Suppressor macrophage (primary cell): Measurements from ENCODE around the gene SDK2.
"Not testable (repeated sequence)": the region's sequence is repeated elsewhere in the genome, so short reads cannot be mapped to it uniquely, and the experiment has no call there.

Experiments
- DNase-seq, 4 experiments: peaks; one replicate each; pipeline ENCODE4 v3.0.0-alpha.2; 2020 to 2022

SDK2 gene

DNA sequence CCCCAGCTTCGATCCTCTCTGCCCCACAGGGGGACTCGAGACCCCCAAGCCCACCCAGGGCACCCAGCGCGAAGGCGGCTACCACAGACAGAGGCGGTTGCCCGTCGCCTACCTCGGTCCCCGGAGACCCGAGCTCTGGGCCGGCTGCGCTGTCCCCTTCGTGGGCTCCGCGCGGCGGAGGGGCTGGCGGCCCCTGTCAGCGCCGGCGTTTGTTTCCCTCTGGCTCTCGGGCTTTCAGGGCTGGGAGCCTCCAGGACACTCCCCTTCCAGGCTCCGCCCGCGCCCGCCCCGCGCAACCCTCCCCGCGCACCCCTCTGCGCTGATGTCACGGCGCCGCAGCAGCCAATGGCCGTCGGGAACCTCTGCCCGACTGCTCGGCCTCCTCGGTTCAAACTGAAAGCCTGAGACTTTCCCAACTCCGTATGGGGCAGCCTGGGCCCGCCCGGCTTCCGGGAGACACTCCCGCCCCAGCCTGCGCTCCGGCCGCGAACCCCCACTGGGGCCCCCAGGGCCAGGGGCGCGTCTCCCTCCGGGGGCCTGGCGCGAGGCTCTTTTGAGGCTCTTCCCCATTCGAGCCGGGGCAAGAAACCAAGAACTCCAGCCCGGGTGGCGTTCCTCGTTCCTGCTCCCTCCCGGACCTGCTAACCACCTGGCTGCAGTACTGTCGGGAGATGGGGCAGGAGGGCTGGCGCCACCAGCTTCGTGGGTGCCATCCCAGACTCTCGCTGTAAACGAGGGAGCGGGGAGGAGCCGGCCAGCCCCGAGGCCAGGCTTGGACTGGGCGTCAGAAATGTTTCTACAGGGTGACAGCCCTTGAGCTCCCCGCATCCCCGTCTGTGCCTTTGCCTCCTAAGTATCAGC lies 332.2 kb downstream of the SDK2 start, which contains the start of gene CDC42EP4:
CDC42EP4 (minus strand) TSS at position 221 of the 861 bp plus-strand sequence. CDS start 25,501 bp downstream, outside the sequence.
- peak; percentile 95 to 97 (median 96) for DNase-seq

- DNase-seq = peak in 1 of 4 experiments; percentile 22
These were observed 332.8 kb downstream of the SDK2 start for GRCh38 chr17:73311428-73311780.

DNA sequence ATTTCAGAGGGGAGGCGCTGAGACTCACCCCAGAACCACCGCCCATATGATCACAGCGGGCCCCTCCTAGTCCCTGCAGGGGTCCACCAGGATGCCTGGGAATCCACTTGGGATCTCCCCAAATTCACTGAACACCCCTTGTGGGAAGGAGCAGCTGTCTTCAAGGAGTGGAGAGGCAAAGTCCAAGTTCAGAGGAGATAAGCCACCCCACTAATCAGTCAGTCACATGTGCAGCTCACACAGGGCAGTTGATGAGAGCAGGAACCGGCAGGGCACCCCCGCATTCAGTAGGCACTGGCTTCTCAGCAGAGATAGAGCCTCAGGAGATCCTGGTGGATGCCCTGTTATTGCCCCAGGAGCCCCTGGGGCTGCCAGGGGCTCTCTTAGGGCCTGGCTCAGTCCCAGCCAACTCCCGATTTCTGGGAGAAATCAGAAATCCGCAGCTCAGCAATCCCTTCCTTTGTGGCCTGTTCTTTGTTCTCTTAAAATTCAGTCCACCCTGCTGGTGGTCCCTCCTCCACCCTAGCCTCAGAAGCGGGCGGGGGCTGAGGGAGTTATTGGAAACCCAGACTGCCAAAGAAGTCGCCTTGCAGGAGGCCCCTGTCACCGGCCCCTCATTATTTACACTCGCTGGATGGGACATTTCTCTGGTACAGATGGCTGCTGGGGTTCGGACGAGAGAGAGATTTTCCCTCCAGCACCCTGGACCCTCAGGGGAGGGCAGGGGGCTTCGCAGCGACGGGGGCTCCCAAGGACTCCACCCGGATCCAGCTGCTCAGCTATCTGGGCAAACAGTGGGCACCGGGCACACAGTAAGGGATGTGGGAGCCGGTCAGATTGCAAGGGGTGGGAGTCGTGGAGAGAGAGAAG lies 334.3 kb downstream of the SDK2 start:
- peak; percentile 30 to 54 (median 50) for DNase-seq

GRCh38 chr17:73308959-73309358 lies 335.3 kb downstream of the SDK2 start:
- DNase-seq = not testable (repeated sequence)

GRCh38 chr17:73308017-73308823 lies 336.0 kb downstream of the SDK2 start:
- DNase-seq = peak; percentile 52 to 78 (median 62)

GRCh38 chr17:73307130-73307529 lies 337.1 kb downstream of the SDK2 start:
- DNase-seq = no peak

DNA sequence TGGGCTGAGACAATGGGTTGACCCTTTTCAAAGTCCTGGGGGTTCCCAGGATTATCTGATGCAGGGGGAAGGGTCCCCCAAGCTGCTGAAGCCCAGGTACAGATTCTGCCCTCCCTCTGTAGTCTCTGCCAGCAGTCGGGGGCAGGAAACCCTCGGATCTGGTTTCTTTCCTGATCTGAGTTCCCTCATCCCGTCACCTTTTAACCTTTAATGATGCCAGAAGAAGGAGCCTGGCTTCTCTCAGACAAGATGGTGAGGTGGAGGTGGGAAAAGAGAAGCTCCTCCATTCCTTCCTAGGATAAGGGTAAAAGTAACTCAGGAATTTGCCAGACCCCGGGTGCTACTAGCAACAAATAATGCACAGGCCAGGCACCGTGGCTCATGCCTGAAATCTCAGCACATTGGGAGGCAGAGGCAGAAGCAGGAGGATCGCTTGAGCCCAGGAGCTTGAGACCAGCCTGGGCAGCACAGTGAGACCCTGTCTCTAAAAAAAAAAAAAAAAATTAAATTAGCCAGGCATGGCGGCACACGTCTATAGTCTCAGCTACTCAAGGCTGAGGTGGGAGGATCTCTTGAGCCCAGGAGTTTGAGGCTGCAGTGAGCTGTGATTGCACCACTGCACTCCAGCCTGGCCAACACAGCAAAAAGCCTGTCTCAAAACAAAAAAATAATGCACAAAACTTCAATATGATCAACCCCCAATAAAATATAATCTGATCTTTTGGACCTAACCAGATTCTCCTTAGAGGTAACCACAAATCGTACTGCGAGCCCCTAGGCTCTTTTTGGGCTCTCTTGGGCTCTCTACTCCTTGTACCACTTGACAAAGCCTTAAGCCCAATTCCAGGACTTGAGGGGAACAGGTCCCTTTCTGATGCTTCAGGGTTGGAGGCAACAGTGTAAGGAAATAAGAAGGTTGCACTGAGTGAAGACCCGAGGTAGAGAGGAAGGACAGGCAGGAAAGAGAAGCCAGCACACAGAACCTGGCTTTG lies 338.1 kb downstream of the SDK2 start:
- no peak for DNase-seq

GRCh38 chr17:73304971-73305812 lies 339.1 kb downstream of the SDK2 start:
- peak; percentile 38 to 63 (median 54) for DNase-seq

- DNase-seq = no peak
These were observed 339.8 kb downstream of the SDK2 start for GRCh38 chr17:73304438-73304837.

- no peak for DNase-seq
These were observed 342.1 kb downstream of the SDK2 start for GRCh38 chr17:73302189-73302588.

DNA sequence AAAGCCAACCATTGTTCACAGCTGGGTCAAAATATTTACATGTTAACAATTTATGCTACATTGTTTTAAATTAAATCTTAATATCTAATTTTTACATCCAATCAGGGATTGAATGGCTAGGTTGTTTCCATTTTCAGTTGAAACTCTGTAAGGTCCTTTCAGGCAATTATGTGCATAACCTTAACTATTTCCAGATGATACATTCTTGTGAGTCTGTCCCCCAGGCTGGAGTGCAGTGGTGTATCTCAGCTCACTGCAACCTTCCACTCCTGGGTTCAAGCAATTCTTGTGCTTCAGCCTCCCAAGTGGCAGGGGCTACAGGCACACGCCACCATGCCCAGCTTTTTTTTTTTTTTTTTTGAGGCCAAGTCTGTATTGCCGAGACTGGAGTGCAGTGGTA lies 342.9 kb downstream of the SDK2 start:
- no peak for DNase-seq

- no peak for DNase-seq
These were observed 343.9 kb downstream of the SDK2 start for GRCh38 chr17:73300392-73300791.

GRCh38 chr17:73297934-73298861 lies 346.0 kb downstream of the SDK2 start:
- peak in 3 of 4 experiments; percentile 55 to 71 (median 66) for DNase-seq

DNA sequence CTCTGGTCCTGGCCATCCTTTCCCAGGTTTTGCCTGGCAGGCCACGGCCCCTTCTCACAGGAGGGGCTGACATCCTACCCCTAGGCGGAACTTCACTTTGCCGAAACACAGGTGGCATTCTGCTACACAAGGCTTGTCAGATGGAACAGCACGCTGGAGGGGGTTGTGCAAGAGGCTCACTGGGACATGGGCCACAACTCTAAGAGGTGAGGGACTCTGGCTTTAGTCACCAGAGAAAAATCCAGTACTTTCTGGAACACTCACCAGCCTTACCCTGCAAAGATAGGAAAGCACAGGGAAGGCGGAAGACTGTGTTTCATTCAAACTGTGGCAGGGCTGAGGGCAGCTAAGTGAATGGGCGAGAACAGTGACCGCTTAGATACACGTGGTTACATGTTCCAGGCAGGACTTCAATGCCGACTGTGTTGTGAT lies 350.7 kb downstream of the SDK2 start:
- DNase-seq = no peak

- no peak for DNase-seq
These were observed 351.2 kb downstream of the SDK2 start for GRCh38 chr17:73293031-73293430.

DNA sequence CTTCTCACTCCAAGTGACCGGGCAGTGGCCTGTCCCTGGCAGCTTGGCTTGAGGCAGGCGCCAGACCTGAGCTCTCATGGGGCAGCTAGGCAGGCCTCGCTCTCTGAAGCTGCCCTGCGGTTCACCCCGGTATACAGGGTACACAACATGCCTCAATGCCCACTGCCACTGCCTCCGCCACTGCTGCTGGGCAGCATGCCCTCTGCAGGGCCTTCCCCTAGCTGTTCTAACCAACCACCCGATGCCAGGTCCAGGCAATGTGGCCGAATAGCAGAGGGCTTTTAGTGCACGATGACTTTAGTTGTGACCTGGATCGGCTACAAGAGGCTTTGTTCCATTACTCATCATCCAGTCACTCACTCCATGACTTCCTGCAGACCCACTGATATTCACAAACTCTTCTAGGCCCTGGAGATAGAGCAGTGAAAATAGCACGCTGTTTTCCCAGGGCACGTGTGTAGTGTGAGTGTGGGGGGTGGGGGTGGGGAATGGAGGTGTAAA lies 352.2 kb downstream of the SDK2 start:
- DNase-seq = peak in 1 of 4 experiments; percentile 21

GRCh38 chr17:73291260-73291801 lies 352.9 kb downstream of the SDK2 start:
- DNase-seq = peak; percentile 81 to 90 (median 89)
